Measurements from ENCODE around the gene GSK3B. TPM values are rescaled to one million over a fixed set of nuclear protein-coding genes. Genes with fewer than 3 reads are reported as not detected.

GSK3B gene
- total RNA-seq, 1 experiment from 2014 or later = 56.5 TPM

DNA sequence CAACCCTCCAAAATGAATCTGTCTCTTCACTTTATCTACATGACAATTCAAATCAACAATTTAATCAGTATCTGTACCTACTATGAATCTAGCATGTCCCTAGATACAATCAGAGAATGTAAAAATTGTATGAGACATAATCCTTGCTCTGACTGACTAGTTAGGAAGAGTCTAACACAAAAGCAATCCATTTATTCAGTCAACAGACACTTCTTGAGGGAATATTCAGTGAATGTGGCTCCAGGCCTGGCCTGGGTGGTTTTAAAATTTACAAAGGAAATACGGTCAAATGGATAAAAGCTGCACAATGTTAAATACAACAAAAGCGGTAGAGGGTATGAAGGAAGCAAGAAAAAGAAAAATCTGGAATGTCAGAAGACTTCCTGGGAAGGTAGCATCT, 45.2 kb downstream of the GSK3B start:
- Histone ChIP-seq H3K4me2 (ENCODE audit: insufficient read depth, insufficient read length, low read length) (no peak overlapping the region), H2BK12ac (ENCODE audit: insufficient read length, low read depth, low read length) (no peak overlapping the region), H4K5ac (ENCODE audit: insufficient read length, low read depth, low read length) (no peak overlapping the region), H3K27ac (ENCODE audit: insufficient read length, low read depth, low read length) (no peak overlapping the region), H3K79me1 (ENCODE audit: insufficient read depth, low read depth, low read length, poor library complexity, severe bottlenecking) (peaks cover 3% of the 10 kb centered on the region), H3K4ac (ENCODE audit: low read depth, low read length) (no peak overlapping the region), H3K9me3 (ENCODE audit: control insufficient read depth, low read depth, low read length) (no peaks in the 10 kb centered on the region), H3K9ac (ENCODE audit: extremely low read depth, insufficient read length, low read length) (no peak overlapping the region), H4K91ac (ENCODE audit: insufficient read length, low read depth, low read length) (no peak overlapping the region), H3K14ac (ENCODE audit: insufficient read depth, low read length) (no peak overlapping the region), H3K27me3 (ENCODE audit: insufficient read depth, low read length) (no peaks in the 10 kb centered on the region), H3K79me2 (ENCODE audit: insufficient read depth, low read length) (peaks cover 20% of the 10 kb centered on the region; the same call in 1 of the 2 replicates), H4K8ac (replicated peaks; ENCODE audit: insufficient read length, low read depth, low read length) (no peak overlapping the region), H2AFZ (ENCODE audit: low read length) (no peak overlapping the region), H3K23me2 (ENCODE audit: insufficient read length, low read depth, low read length, poor library complexity, severe bottlenecking) (no peaks in the 10 kb centered on the region), H2AK5ac (ENCODE audit: insufficient read length, low read length) (no peak overlapping the region), H3K56ac (ENCODE audit: insufficient read length, low read depth, low read length) (no peak overlapping the region), H3K4me1 (ENCODE audit: insufficient read depth, low read length) (no peaks in the 10 kb centered on the region), H2BK15ac (ENCODE audit: low read depth, low read length) (no peak overlapping the region), H2BK20ac (ENCODE audit: low read depth, low read length, poor library complexity, severe bottlenecking) (no peak overlapping the region), H2BK5ac (ENCODE audit: insufficient read length, low read length) (no peak overlapping the region), H3T11ph (ENCODE audit: low read length) (no peak overlapping the region), H4K20me1 (ENCODE audit: control insufficient read depth, insufficient read depth, insufficient read length) (no peaks in the 10 kb centered on the region), H3K23ac (ENCODE audit: insufficient read length, low read depth, low read length) (no peak overlapping the region), H3K18ac (ENCODE audit: insufficient read length, low read depth, low read length) (no peak overlapping the region), H2BK120ac (ENCODE audit: low read depth, low read length, poor library complexity, severe bottlenecking) (no peak overlapping the region)
- no peak for DNase-seq
- Mint-ChIP-seq H3K9me3 (peaks cover 8 to 13% of the 10 kb centered on the region in 2 experiments; a peak in 4 of 5 replicates), H3K4me3 (no peak overlapping the region), H3K4me1 (peaks cover 15 to 22% of the 10 kb centered on the region in 2 experiments), H3K27me3 (ENCODE audit: low read depth) (no peaks in the 10 kb centered on the region), H3K36me3 (ENCODE audit: insufficient read depth in 1 of 3, low read depth in 3 of 3) (peaks cover 23 to 32% (median 27%) of the 10 kb centered on the region in 3 experiments), H3K27ac (no peak overlapping the region)
- no CpG with 5 or more reads among the region's 2 CpGs for WGBS (ENCODE audit: extremely low coverage, insufficient read length, low lambda C conversion rate)
- TF ChIP-seq, protein P1, sequence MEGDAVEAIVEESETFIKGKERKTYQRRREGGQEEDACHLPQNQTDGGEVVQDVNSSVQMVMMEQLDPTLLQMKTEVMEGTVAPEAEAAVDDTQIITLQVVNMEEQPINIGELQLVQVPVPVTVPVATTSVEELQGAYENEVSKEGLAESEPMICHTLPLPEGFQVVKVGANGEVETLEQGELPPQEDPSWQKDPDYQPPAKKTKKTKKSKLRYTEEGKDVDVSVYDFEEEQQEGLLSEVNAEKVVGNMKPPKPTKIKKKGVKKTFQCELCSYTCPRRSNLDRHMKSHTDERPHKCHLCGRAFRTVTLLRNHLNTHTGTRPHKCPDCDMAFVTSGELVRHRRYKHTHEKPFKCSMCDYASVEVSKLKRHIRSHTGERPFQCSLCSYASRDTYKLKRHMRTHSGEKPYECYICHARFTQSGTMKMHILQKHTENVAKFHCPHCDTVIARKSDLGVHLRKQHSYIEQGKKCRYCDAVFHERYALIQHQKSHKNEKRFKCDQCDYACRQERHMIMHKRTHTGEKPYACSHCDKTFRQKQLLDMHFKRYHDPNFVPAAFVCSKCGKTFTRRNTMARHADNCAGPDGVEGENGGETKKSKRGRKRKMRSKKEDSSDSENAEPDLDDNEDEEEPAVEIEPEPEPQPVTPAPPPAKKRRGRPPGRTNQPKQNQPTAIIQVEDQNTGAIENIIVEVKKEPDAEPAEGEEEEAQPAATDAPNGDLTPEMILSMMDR (conservative IDR thresholded peaks at IDR 0.05) = no peak
